Pancreas (tissue), 10 donors: ENCODE results near the gene PRKCE. TPM values are rescaled to one million over a fixed set of nuclear protein-coding genes. Genes with fewer than 3 reads are reported as not detected.

Source experiments
- ATAC-seq, 4 donors: fragments of 200-7000 bp; cut with Tn5 transposase; one replicate each; pipeline versions ENCODE4 v1.8.0 to v1.9.1; 2020; ENCODE audit warnings: mild to moderate bottlenecking in 4 of 4, moderate library complexity in 4 of 4
- DNase-seq, 6 donors: peaks; one replicate each; pipeline ENCODE4 v3.0.0-alpha.2; 2020
- FAIRE-seq: peaks from 2 replicates; lab custom pipeline; 2012; peaks lifted over from hg19 to GRCh38; lab: Jason Lieb, UNC
- H3K27ac ChIP-seq, 4 donors: fragments of 200-600 bp; sonication (generic); 1 replicate in 3 of 4; 2 replicates in 1 of 4; pipeline versions ENCODE4 v1.5.0 to v1.8.0; 2020
- H3K27me3 ChIP-seq, 4 donors: fragments of 200-600 bp; one replicate each; pipeline ENCODE4 v1.8.0; 2021
- H3K36me3 ChIP-seq, 3 donors: fragments of 200-600 bp; sonication (generic) in 1 of 3; one replicate each; pipeline versions ENCODE4 v1.5.0 to v1.8.0; 2020 to 2021
- H3K4me1 ChIP-seq, 3 donors: fragments of 200-600 bp; one replicate each; pipeline ENCODE4 v1.8.0; 2021
- H3K4me3 ChIP-seq, 4 donors: fragments of 200-600 bp; sonication (generic) in 2 of 4; one replicate each; pipeline versions ENCODE4 v1.5.0 to v1.8.0; 2020 to 2021
- H3K9me3 ChIP-seq, 4 donors: fragments of 200-600 bp; one replicate each; pipeline ENCODE4 v1.8.0; 2021
- CTCF ChIP-seq, 4 donors: fragments of 200-600 bp; sonication (generic) in 3 of 4; IDR thresholded peaks; one replicate each; pipeline versions ENCODE4 v1.5.0 to v1.8.0; 2021; ENCODE audit warnings: antibody characterized with exemption in 4 of 4
- WGBS, 2 donors: extraction: QIAGEN DNeasy Blood & Tissue Kit; methylation state at CpG; one replicate each; pipeline ENCODE4 v1.1.7; 2013; 5-methylcytosine and 5-hydroxymethylcytosine counted together
- intact Hi-C, 3 donors: fragments of 100-400 bp; cut with DNase I; formaldehyde crosslinking; loops; one replicate each; pipeline versions ENCODE4 v1.11.1 to v1.14.2; 2022
- polyA plus RNA-seq, 2 donors: library from polyadenylated mRNA; stranded (reverse); fragments of 200-250 nt; gene quantifications; one replicate each; pipeline ENCODE4 v1.2.3, GENCODE V29; 2013
- total RNA-seq, 6 donors: library from RNA; stranded (reverse); fragmentation: NEBNext Ultra II Directional in 4 of 6; extraction: Animal tissue kit (Norgen Biotek cat#: 25700) in 4 of 6; gene quantifications; one replicate each; pipeline versions ENCODE4 v1.2.1 to v1.2.4, GENCODE V29; 2021 to 2023
- donor health status: healthy with polysubstance abuse.
- donor health status: DM: no; HTN: no; CAD: no; lungs with moderate emphysema.
- donor health status: DM: no; HTN: no; CAD: no.
- donor health status: control.
- donor health status: control.
- donor health status: Bipolar disorder and iron deficiency.
- donor health status: DM: yes; HTN: yes; CAD: no.
- donor health status: DM: no; HTN: no; CAD: no.
- donor health status: DM: no; HTN: no; CAD: no.
- donor health status: DM: yes; HTN: yes; CAD: no.

The PRKCE gene
- total and polyA plus RNA-seq, 8 donors, result 4.0 to 19.4 (median 10.0) TPM

GRCh38 chr2:45923701-45924100, 272.2 kb downstream of the PRKCE start:
- no peaks in the 10 kb centered on the region for H3K9me3 ChIP-seq
- intact Hi-C loops, result no loop called here
- FAIRE-seq, result no peak
- no peak for DNase-seq
- no peak overlapping the region for H3K4me3 ChIP-seq
- H3K4me1 ChIP-seq, result peaks cover 9 to 13% (median 10%) of the 10 kb centered on the region in 3 donors
- TF ChIP-seq CTCF (IDR thresholded peaks at IDR 0.05), result no peak
- H3K27ac ChIP-seq, result no peak overlapping the region
- H3K36me3 ChIP-seq, result no peaks in the 10 kb centered on the region
- ATAC-seq, result no peak
- no peaks in the 10 kb centered on the region for H3K27me3 ChIP-seq
- WGBS, 2 donors, result 66 to 68% methylated on average over 3 of the region's 3 CpGs

GRCh38 chr2:45925026-45925425, 273.6 kb downstream of the PRKCE start:
- Histone ChIP-seq H3K9me3 (no peaks in the 10 kb centered on the region), H3K27me3 (no peaks in the 10 kb centered on the region), H3K4me3 (no peak overlapping the region), H3K4me1 (no peaks in the 10 kb centered on the region), H3K36me3 (no peaks in the 10 kb centered on the region), H3K27ac (no peak overlapping the region)
- no peak for DNase-seq
- no peak for ATAC-seq
- intact Hi-C loops, result no loop called here
- no peak for FAIRE-seq
- 94 to 95% methylated on average over 4 of the region's 4 CpGs for WGBS, 2 donors
- TF ChIP-seq CTCF (IDR thresholded peaks at IDR 0.05), result no peak

GRCh38 chr2:45925636-45926366, 274.3 kb downstream of the PRKCE start:
- 71 to 89% methylated on average over 8 of the region's 8 CpGs for WGBS, 2 donors
- TF ChIP-seq CTCF (IDR thresholded peaks at IDR 0.05), result no peak
- FAIRE-seq (no peak), DNase-seq (no peak), ATAC-seq (no peak)
- Histone ChIP-seq H3K4me1 (no peaks in the 10 kb centered on the region), H3K27ac (no peak overlapping the region), H3K36me3 (no peaks in the 10 kb centered on the region), H3K27me3 (no peaks in the 10 kb centered on the region), H3K4me3 (no peak overlapping the region), H3K9me3 (no peaks in the 10 kb centered on the region)
- intact Hi-C loops, result no loop called here

GRCh38 chr2:45928946-45929345, 277.5 kb downstream of the PRKCE start:
- 91 to 92% methylated on average over 10 of the region's 10 CpGs for WGBS, 2 donors
- no peak for ATAC-seq
- no peak overlapping the region for H3K27ac ChIP-seq
- intact Hi-C loops, result no loop called here
- no peaks in the 10 kb centered on the region for H3K36me3 ChIP-seq
- no peaks in the 10 kb centered on the region for H3K4me1 ChIP-seq
- no peaks in the 10 kb centered on the region for H3K9me3 ChIP-seq
- H3K27me3 ChIP-seq, result no peaks in the 10 kb centered on the region
- FAIRE-seq, result no peak
- TF ChIP-seq CTCF (IDR thresholded peaks at IDR 0.05), result no peak
- no peak for DNase-seq
- H3K4me3 ChIP-seq, result no peak overlapping the region
